Measurements from ENCODE around the gene DGKD.

The DGKD gene

DNA sequence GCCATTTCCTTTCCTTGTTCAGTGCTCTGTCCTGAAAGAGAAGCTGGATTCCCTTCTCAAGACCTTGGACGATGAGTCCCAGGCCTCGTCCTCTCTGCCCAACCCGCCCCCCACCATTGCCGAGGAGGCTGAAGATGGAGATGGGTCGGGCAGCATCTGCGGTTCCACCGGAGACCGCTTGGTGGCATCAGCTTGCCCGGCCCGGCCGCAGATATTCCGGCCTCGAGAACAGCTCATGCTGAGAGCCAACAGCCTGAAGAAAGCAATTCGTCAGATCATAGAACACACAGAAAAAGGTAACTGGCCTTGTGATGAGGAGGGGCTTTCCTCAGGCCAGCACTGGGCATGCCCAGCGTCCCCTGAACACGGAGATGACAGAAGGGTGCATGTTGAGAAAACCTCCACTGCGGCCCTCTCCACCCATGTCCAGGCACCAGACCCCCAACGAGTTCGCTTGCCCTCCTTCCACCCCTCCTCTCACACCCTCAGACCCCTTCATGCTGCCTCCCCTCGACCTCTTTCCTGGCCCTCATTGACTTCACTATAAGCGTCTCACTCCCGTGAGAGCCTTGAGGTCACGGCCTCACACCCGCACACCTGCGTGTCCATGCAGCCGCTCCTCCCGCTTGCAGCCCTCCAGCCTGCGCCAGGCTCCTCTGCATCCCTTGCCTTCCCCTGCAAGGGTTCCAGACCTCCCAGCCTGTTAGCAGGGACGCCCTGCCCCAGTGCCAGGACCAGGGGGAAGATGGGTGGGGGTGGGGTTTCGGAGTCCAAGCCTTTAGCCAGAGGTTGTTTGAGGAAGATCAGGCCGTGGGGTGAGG lies 95.0 kb downstream of the DGKD start:
- DNase-seq, result peak in 1 of 2 donors; percentile 20

- DNase-seq, result no peak
Observed at GRCh38 chr2:233449921-233450863, 95.9 kb downstream of the DGKD start.

- no peak for DNase-seq
Observed at GRCh38 chr2:233450864-233451575, 96.7 kb downstream of the DGKD start.

- no peak for DNase-seq
Observed at GRCh38 chr2:233451950-233452349, 97.7 kb downstream of the DGKD start.

DNA sequence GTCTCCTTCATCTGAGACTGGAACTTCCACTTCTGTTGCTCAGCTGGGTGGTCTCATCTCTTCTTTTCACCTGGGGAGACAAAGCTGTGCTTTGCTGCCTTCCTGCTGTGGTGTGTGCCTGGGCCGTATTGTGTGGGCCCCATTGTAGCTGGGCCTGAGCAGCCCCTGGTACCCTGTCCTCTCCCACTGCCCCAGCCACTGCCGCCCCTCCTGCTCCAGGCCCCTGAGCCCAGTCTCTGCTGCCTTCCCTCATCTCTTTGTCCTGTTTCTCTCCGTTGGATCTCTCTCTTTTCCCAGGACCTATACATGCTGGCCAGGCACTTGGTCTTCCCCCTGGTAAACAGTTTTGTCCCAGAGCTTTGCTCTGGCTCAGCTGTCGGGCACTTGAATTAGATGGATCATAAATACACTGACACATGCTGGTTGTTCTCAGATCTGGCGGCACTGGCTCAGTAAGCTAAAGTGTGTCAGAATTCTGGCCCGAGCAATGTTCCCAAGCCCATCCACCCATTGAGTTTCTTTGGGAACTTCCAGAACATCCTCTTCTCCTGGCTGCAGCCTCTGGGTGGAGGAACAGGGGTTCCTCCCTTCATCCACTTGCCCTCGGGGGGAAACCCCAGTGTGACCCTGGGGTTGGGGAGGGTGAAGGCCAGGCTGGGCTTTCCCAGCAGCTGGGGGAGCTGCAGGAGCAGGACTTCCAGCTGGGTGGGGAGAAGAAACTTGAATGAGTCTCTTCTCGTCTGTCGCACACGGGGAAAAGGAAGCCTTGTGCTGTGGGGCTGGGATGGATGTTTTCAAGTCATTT lies 99.0 kb downstream of the DGKD start:
- DNase-seq, result no peak

GRCh38 chr2:233453916-233454315 lies 99.6 kb downstream of the DGKD start:
- DNase-seq, result no peak

GRCh38 chr2:233455006-233455405 lies 100.7 kb downstream of the DGKD start:
- no peak for DNase-seq

DNA sequence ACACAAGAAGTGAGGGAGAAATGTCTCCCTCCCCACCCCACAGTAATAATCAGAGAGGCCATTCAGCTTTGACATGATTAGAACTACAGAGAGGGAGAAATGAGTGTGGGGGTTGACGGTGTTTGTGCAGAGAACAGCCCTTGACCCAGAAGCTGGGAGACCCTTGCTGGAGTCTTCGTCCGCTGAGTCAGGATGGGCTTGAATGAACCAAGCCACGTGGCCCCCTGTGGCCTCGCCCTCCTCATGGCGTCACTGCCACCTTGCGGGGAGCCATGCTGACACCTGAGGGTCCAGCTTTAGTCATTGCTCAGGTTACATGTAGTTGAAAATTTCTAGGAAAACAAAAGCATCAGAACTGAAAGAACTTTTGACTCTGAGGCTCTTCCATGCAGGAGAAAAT lies 101.2 kb downstream of the DGKD start:
- no peak for DNase-seq

- DNase-seq, result no peak
Observed at GRCh38 chr2:233456111-233456510, 101.8 kb downstream of the DGKD start.

DNA sequence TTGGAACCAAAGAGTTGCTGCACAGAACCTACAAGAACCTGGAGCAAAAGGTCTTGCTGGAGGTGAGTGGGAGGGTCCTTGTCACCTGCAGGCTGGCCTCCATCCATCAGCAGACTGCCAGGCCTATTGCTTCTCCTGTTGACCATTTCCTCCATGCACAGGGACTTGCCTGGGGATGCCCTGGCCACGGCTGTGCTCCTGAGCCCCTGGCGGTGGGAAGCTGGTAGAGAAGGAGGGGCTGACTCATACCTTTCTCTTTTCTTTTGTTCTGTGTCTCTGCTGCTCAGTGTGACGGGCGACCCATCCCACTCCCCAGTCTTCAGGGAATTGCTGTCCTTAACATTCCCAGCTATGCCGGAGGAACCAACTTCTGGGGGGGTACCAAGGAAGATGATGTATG lies 102.6 kb downstream of the DGKD start:
- DNase-seq, result no peak

GRCh38 chr2:233457356-233457755 lies 103.1 kb downstream of the DGKD start:
- DNase-seq, result no peak

GRCh38 chr2:233458031-233458610 lies 103.8 kb downstream of the DGKD start:
- no peak for DNase-seq

- DNase-seq, result no peak
Observed at GRCh38 chr2:233458826-233459225, 104.5 kb downstream of the DGKD start.

DNA sequence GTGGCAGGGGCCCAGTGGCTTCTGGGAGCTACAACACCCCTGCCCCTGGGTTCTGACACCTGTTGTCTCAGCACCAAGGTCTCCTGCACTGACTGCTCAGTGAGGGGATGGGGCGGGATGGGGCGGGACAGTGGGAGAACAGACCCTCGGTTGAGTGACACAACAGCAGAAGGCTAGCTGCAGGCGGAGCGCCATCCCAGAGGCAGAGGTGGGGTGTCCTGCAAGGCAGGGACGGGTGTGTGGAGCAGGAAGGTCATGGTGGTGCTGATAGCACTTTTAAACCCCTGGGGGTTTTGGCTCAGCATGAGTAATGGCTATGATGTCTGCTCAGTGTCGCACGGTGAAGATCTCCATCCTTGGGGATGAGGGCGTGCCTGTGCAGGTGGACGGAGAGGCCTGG lies 105.1 kb downstream of the DGKD start:
- no peak for DNase-seq

DNA sequence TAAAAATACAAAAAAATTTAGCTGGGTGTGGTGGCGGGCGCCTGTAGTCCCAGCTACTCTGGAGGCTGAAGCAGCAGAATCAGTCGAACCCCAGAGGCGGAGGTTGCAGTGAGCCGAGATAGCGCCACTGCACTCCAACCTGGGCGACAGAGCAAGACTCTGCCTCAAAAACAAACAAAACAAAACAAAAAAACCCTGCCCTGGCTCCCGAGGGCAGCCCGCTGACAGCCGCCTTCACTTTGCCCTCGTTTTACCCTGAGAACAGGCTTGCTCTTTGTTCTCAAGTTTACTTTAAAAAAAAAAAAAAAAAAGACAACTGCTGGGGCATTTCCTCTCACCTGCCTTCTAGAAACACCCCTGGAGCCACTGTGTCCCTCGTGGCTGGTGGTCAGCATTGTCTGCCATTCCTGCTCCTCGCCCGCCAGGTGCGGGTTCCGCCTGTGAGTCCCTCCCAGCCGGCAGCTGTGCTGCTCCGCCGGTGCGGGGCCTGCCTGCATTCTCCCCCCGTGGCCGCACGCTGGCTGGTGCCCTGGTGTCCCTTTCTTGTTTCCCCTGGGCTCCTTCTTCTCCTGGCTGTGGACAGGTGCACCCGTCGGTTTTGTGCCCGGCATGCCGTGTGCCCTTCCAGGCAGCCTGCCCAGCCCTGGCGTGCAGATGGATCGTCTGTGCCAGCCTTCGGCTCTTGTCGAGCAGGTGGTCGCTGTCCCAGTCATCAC lies 106.6 kb downstream of the DGKD start:
- no peak for DNase-seq

DNA sequence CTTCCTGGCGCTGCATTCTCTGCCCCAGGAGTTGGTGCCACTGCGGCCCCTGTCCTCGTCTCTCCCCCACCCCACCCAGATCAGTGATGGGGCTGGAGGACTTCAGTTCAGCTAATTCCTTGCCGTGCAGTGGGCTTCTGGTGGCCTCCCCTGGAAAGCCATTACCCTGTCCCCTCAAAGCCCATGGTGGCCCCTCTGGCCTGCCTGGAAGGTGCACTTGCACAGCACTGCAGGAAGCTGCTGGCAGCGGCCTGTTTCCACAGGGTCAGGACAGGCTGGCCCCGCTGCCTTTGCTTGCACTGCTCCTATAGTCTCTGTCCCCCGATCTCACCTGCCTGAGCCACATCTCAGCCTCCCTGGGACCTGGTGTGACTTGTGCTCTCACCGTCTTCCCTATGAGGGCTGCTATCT lies 107.2 kb downstream of the DGKD start:
- DNase-seq, result no peak

- no peak for DNase-seq
Observed at GRCh38 chr2:233462202-233462785, 108.0 kb downstream of the DGKD start.

GRCh38 chr2:233462826-233463470 lies 108.7 kb downstream of the DGKD start:
- no peak for DNase-seq

- DNase-seq, result no peak
Observed at GRCh38 chr2:233463586-233463985, 109.3 kb downstream of the DGKD start.

DNA sequence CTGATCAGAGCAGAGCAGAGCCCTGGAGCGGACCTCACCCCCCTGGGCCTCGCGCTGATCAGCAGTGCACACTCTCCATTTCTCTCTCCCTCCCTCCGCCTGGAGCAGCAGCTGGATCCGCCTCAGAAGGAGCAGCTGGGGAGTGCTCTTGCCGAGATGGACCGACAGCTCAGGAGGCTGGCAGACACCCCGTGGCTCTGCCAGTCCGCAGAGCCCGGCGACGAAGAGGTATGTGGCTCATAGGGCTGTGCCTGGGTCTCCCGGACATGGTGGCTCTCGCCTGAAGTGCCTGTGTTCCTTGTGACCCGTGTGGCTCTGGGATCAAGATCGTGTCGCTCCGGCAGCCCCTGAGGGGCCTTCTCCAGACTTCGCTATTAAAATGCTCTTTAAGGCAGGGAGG lies 109.8 kb downstream of the DGKD start:
- no peak for DNase-seq

Measured in hippocampal formation (tissue), 2 donors.